GM12892 (cell line): ENCODE measurements around the gene ISG20L2.

Experiments used
- DNase-seq: peaks from one replicate; pipeline ENCODE4 v3.0.0; 2011; ENCODE audit not compliant: insufficient read length
- FAIRE-seq: peaks from 2 replicates; lab custom pipeline; 2011; peaks lifted over from hg19 to GRCh38; lab: Jason Lieb, UNC
- POLR2A ChIP-seq: IDR thresholded peaks from 2 replicates; pipeline ENCODE4 v1.6.1; 2011; ENCODE audit warnings: low read depth, low read length, control low read depth
- POLR2AphosphoS5 ChIP-seq: IDR thresholded peaks from 2 replicates; pipeline ENCODE4 v1.6.1; 2011; ENCODE audit warnings: low read depth, low read length, control low read depth
- TAF1 ChIP-seq: IDR thresholded peaks from 2 replicates; pipeline ENCODE4 v1.6.1; 2011; ENCODE audit warnings: low read depth, mild to moderate bottlenecking, control low read depth, low read length, borderline replicate concordance

ISG20L2 gene

GRCh38 chr1:156689035-156689952 is 39.3 kb downstream of the ISG20L2 start:
- DNase-seq (peak; percentile 86), FAIRE-seq (peak; percentile 74)
- TF ChIP-seq POLR2AphosphoS5 (no peak), TAF1 (no peak), POLR2A (no peak)

GRCh38 chr1:156684227-156684782 is 44.3 kb downstream of the ISG20L2 start:
- DNase-seq (no peak), FAIRE-seq (no peak)
- TF ChIP-seq POLR2A (no peak), POLR2AphosphoS5 (no peak), TAF1 (no peak)

- no peak for TF ChIP-seq TAF1
- TF ChIP-seq POLR2A: no peak
- no peak for TF ChIP-seq POLR2AphosphoS5
- DNase-seq (no peak), FAIRE-seq (no peak)
Observed at GRCh38 chr1:156682166-156682890, 46.2 kb downstream of the ISG20L2 start.

GRCh38 chr1:156681196-156681960 is 47.2 kb downstream of the ISG20L2 start:
- no peak for FAIRE-seq
- DNase-seq: no peak
- TF ChIP-seq POLR2AphosphoS5 (no peak), TAF1 (no peak), POLR2A (no peak)

GRCh38 chr1:156680056-156680455 is 48.5 kb downstream of the ISG20L2 start:
- no peak for TF ChIP-seq POLR2A
- TF ChIP-seq POLR2AphosphoS5: no peak
- no peak for TF ChIP-seq TAF1
- no peak for DNase-seq
- no peak for FAIRE-seq

GRCh38 chr1:156677616-156678596 is 50.7 kb downstream of the ISG20L2 start:
- DNase-seq: no peak
- FAIRE-seq: peak; percentile 88
- no peak for TF ChIP-seq POLR2A
- TF ChIP-seq TAF1: no peak
- no peak for TF ChIP-seq POLR2AphosphoS5

- FAIRE-seq (no peak), DNase-seq (no peak)
- no peak for TF ChIP-seq POLR2AphosphoS5
- no peak for TF ChIP-seq POLR2A
- no peak for TF ChIP-seq TAF1
Observed at GRCh38 chr1:156676820-156677615, 51.5 kb downstream of the ISG20L2 start, which contains the start of gene NES. Gene NES, minus strand, starts transcription at chr1:156677407. Its CDS starts 143 bp downstream, at chr1:156677264.

- FAIRE-seq (no peak), DNase-seq (no peak)
- TF ChIP-seq TAF1 (no peak), POLR2AphosphoS5 (no peak), POLR2A (no peak)
Observed at GRCh38 chr1:156676114-156676819, 52.3 kb downstream of the ISG20L2 start.
